Activated CD8-positive, alpha-beta memory T cell treated with anti-CD3 and anti-CD28 coated beads for 4 hours (primary cell): ENCODE data around the gene ZNF701.
"Not testable (repeated sequence)": the region's sequence is repeated elsewhere in the genome, so short reads cannot be mapped to it uniquely, and the experiment has no call there.

ENCODE experiments used
- DNase-seq, 2 donors: peaks; one replicate each; pipeline ENCODE4 v3.0.0-alpha.2; 2020; ENCODE audit warnings: low read depth in 2 of 2

The ZNF701 gene

GRCh38 chr19:52570000-52570861 is at the start of gene ZNF701:
Gene ZNF701 (plus strand): TSS chr19:52570287. CDS start chr19:52574148, 3,861 bp downstream.
- DNase-seq = peak; percentile 88 to 91

- no peak for DNase-seq
These were observed 47.5 kb upstream of the ZNF701 start for GRCh38 chr19:52522551-52522950.

- no peak for DNase-seq
These were observed 46.0 kb upstream of the ZNF701 start for GRCh38 chr19:52524086-52524485.

GRCh38 chr19:52527134-52527955 is 42.7 kb upstream of the ZNF701 start, which contains the start of gene ZNF808:
Gene ZNF808 (plus strand): TSS chr19:52527668. CDS start chr19:52543285, 15,617 bp downstream.
- peak; percentile 94 to 97 for DNase-seq

- DNase-seq = no peak
These were observed 42.1 kb upstream of the ZNF701 start for GRCh38 chr19:52527956-52528351.

GRCh38 chr19:52532480-52532879 is 37.6 kb upstream of the ZNF701 start:
- DNase-seq = no peak

- DNase-seq = no peak
These were observed 36.2 kb upstream of the ZNF701 start for GRCh38 chr19:52533901-52534300.

GRCh38 chr19:52535385-52535770 is 34.7 kb upstream of the ZNF701 start:
- not testable (repeated sequence) for DNase-seq

- DNase-seq = peak; percentile 81 to 83
These were observed 34.2 kb upstream of the ZNF701 start for GRCh38 chr19:52535771-52536447.

GRCh38 chr19:52536448-52536800 is 33.7 kb upstream of the ZNF701 start:
- DNase-seq = no peak

GRCh38 chr19:52538815-52539214 is 31.3 kb upstream of the ZNF701 start:
- not testable (repeated sequence) for DNase-seq

- not testable (repeated sequence) for DNase-seq
These were observed 28.9 kb upstream of the ZNF701 start for GRCh38 chr19:52541176-52541575.

- no peak for DNase-seq
These were observed 28.5 kb upstream of the ZNF701 start for GRCh38 chr19:52541608-52542007.

GRCh38 chr19:52542541-52542940 is 27.5 kb upstream of the ZNF701 start:
- DNase-seq = not testable (repeated sequence)

GRCh38 chr19:52542984-52543664 is 27.0 kb upstream of the ZNF701 start:
- DNase-seq = peak in 1 of 2 donors; percentile 15

- no peak for DNase-seq
These were observed 15.7 kb upstream of the ZNF701 start for GRCh38 chr19:52554216-52554971.

GRCh38 chr19:52557231-52557995 is 12.7 kb upstream of the ZNF701 start:
- DNase-seq = no peak

GRCh38 chr19:52558732-52559445 is 11.2 kb upstream of the ZNF701 start:
- not testable (repeated sequence) for DNase-seq

- not testable (repeated sequence) for DNase-seq
These were observed 8.5 kb upstream of the ZNF701 start for GRCh38 chr19:52561611-52562010.
